ENCODE data around the gene UQCC2.

UQCC2 gene

GRCh38 chr6:33691456-33692077, 19.9 kb downstream of the UQCC2 start:
- no peak for DNase-seq (ENCODE audit: low read depth)

DNA sequence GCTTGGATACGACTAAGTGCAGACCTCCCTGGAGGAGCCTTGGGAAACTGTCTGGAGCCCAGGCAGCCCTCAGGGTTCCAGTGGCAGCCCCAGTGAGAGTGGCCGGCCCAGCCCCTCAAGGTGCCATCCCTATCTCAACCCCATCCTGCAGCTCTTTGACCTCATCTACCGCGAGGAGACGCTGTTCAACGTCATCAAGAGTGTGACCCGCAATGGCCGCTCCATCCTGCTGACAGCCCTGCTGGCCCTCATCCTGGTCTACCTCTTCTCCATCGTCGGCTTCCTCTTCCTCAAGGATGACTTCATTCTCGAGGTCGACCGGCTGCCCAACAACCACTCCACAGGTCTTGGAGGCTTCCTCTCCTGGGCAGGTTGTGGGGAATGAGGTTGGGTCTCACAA, 20.7 kb downstream of the UQCC2 start:
- DNase-seq (ENCODE audit: low read depth) = no peak

GRCh38 chr6:33689879-33690278, 21.6 kb downstream of the UQCC2 start:
- no peak for DNase-seq (ENCODE audit: low read depth)

- DNase-seq (ENCODE audit: low read depth) = no peak
These were observed 22.4 kb downstream of the UQCC2 start for GRCh38 chr6:33689148-33689494.

GRCh38 chr6:33688451-33689147, 22.9 kb downstream of the UQCC2 start:
- DNase-seq (ENCODE audit: low read depth) = no peak

GRCh38 chr6:33688006-33688405, 23.5 kb downstream of the UQCC2 start:
- no peak for DNase-seq (ENCODE audit: low read depth)

- no peak for DNase-seq (ENCODE audit: low read depth)
These were observed 24.2 kb downstream of the UQCC2 start for GRCh38 chr6:33686981-33687975.

DNA sequence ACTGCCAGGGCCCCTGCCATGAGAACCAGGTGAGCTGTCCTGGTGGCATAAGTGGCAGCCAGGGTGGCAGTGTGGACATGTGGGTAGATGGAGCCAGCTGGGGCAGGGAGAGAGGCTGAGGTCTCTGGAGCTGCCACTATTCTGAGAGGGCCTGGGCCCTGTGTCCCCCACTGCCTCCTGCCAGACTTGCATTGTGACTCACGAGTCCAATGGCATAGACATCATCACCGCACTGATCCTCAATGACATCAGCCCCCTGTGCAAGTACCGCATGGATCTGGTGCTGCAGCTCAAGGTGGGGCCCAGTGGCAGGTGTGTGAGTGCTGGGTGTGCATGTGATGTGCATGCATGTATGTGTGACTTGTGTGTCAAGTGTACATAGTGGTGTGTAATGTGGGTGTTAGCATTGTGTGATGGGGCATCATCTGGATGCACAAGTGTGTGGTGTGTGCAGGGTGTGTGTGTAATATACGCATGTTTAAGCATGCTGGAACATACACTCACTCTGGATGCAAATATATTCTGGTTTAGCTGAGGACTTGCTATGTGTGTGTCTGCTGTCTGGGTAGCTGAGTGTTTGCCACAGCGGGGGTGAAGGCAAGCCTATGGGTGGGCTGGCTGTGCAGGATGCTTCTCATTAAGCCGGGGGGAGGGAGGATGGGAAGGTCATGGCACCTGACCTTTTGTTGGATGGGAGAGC, 25.1 kb downstream of the UQCC2 start:
- DNase-seq (ENCODE audit: low read depth) = no peak

GRCh38 chr6:33685411-33686224, 25.9 kb downstream of the UQCC2 start:
- no peak for DNase-seq (ENCODE audit: low read depth)

- DNase-seq (ENCODE audit: low read depth) = no peak
These were observed 26.5 kb downstream of the UQCC2 start for GRCh38 chr6:33684983-33685382.

DNA sequence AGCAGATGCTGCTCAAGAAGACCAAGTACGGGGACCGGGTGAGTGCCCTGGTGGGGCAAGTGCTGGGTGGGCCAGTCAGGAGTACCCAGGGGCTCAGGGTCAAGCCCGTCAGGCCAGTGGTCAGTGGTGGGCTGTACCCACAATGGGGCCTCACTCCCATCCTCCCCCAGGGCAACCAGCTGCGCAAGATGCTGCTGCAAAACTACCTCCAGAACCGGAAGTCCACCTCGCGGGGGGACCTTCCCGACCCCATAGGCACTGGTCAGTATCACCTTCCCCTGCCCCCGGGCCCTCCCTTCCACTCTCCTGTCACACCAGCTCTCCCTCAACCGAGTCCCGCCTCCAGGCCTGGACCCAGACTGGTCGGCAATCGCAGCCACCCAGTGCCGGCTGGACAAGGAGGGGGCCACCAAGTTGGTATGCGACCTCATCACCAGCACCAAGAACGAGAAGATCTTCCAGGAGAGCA, 27.0 kb downstream of the UQCC2 start:
- no peak for DNase-seq (ENCODE audit: low read depth)

DNA sequence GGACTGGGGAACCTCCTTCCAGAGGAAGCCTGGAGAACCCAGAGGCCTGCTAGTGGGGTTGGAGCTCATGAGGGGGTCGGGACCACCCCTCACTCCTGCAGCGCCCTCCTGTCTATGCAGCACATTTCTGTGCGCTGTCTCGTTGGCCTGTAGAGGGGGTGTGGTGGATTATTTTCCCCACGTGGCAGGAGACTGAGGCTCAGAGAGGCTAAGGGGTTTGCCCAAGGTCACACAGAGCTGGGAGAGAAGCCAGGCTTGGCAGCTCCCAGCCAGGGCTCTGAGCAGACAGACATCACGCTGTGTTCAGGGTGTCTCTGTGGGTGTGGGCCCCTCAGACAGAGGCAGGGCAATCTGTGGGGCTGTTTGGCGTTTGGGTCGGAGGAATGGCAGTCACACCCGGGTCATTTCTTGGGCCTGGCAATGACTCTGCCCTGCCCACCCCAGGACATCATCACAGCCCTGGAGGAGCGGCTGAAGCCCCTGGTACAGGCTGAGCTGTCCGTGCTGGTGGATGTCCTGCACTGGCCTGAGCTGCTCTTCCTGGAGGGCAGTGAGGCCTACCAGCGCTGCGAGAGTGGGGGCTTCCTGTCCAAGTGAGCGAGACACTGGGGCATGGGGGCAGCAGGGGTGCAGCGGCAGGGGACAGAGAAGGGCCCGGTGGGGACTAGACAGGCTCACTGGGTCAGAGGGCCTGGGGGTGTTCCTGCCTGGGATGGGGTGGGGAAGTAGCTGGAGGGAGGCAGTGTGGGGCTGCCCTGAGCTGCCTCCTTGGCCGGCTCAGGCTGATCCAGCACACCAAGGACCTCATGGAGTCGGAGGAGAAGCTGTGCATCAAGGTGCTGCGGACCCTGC, 27.7 kb downstream of the UQCC2 start:
- no peak for DNase-seq (ENCODE audit: low read depth)

DNA sequence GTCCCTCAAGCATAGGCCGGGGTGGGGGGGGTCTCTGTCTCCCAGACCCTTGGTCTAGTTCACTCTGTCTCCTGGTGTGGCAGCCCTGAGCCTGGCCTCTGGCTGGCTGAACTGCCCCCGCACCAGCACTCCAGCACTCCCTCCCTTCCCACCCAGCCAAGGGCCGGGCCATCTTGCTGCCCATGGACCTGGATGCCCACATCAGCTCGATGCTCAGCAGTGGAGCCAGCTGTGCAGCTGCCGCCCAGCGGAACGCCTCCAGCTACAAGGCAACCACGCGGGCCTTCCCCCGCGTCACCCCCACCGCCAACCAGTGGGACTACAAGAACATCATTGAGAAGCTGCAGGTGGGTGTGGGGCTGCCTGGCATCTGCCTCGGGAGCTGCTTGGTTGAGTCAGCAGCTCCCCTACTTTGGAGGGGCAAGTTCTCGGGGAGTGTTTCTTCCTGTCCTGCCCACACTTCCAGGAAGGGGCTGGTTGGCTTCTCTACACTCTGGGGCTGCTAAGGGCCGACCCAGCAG, 28.4 kb downstream of the UQCC2 start:
- DNase-seq (ENCODE audit: low read depth) = no peak

- DNase-seq (ENCODE audit: low read depth) = no peak
These were observed 29.2 kb downstream of the UQCC2 start for GRCh38 chr6:33682341-33682740.

DNA sequence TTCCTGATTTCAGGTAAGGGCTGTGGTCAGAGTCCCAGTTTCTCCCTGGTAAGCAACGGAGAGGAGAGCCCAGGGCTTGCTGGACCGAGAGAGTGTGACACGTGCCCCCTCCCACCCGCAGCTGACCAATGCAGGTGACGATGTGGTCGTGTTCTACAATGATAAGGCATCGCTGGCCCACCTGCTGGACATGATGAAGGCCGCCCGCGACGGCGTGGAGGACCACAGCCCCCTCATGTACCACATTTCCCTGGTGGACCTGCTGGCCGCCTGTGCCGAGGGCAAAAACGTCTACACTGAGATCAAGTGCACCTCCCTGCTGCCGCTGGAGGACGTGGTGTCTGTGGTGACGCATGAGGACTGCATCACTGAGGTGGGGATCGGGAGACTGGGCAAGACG, 31.7 kb downstream of the UQCC2 start:
- no peak for DNase-seq (ENCODE audit: low read depth)

GRCh38 chr6:33678932-33679490, 32.5 kb downstream of the UQCC2 start:
- no peak for DNase-seq (ENCODE audit: low read depth)

- no peak for DNase-seq (ENCODE audit: low read depth)
These were observed 33.1 kb downstream of the UQCC2 start for GRCh38 chr6:33678233-33678931.

DNA sequence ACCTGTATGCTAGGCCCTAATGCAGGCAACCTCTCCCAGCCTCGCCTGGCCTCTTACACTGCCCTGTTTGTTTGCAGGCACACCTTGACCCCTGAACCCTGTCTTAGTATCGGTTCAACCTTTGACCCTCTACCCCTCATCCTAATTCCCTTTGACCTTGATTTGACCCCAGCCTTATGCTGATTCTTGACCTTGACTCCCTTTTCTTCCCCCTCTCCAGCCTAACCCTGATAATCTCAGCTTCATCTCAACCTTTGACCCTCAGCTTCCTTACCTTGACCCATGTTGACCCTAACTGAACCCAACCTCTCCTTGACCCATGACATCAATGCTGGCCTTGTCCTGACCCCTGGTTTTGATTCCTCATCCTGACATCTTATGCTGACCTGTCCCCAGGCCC, 33.8 kb downstream of the UQCC2 start:
- no peak for DNase-seq (ENCODE audit: low read depth)

GRCh38 chr6:33677143-33677660, 34.3 kb downstream of the UQCC2 start:
- no peak for DNase-seq (ENCODE audit: low read depth)
